DMS79 treated with DMSO at 0.1 percent for 48 hours (cell line): ENCODE measurements around the gene LRRTM3.

Source experiments
- DNase-seq: peaks from one replicate; lab custom pipeline; 2025; lab: John Stamatoyannopoulos, UW

The LRRTM3 gene

GRCh38 chr10:67127441-67127840 is 201.6 kb downstream of the LRRTM3 start:
- DNase-seq, result no peak

GRCh38 chr10:67140641-67141040 is 214.8 kb downstream of the LRRTM3 start:
- DNase-seq, result no peak

GRCh38 chr10:67141300-67141699 is 215.5 kb downstream of the LRRTM3 start:
- no peak for DNase-seq

GRCh38 chr10:67144530-67144929 is 218.7 kb downstream of the LRRTM3 start:
- no peak for DNase-seq
